Measurements from ENCODE around the gene PLCL1.
"Not testable (repeated sequence)": the region's sequence is repeated elsewhere in the genome, so short reads cannot be mapped to it uniquely, and the experiment has no call there.

PLCL1 gene

GRCh38 chr2:197810016-197810415 lies 5.6 kb downstream of the PLCL1 start:
- DNase-seq (ENCODE audit: low spot score): no peak

- no peak for DNase-seq (ENCODE audit: low spot score)
Measured at GRCh38 chr2:197810491-197810890, 6.1 kb downstream of the PLCL1 start.

- DNase-seq (ENCODE audit: low spot score): peak; percentile 38
Measured at GRCh38 chr2:197813093-197813787, 8.8 kb downstream of the PLCL1 start.

GRCh38 chr2:197814526-197814925 lies 10.1 kb downstream of the PLCL1 start:
- no peak for DNase-seq (ENCODE audit: low spot score)

- no peak for DNase-seq (ENCODE audit: low spot score)
Measured at GRCh38 chr2:197821550-197822289, 17.3 kb downstream of the PLCL1 start.

- no peak for DNase-seq (ENCODE audit: low spot score)
Measured at GRCh38 chr2:197822333-197822732, 17.9 kb downstream of the PLCL1 start.

- DNase-seq (ENCODE audit: low spot score): no peak
Measured at GRCh38 chr2:197827618-197828017, 23.2 kb downstream of the PLCL1 start.

GRCh38 chr2:197828464-197829135 lies 24.2 kb downstream of the PLCL1 start:
- no peak for DNase-seq (ENCODE audit: low spot score)

- DNase-seq (ENCODE audit: low spot score): not testable (repeated sequence)
Measured at GRCh38 chr2:197834771-197835170, 30.4 kb downstream of the PLCL1 start.

GRCh38 chr2:197835293-197835692 lies 30.9 kb downstream of the PLCL1 start:
- DNase-seq (ENCODE audit: low spot score): no peak

- no peak for DNase-seq (ENCODE audit: low spot score)
Measured at GRCh38 chr2:197838036-197838435, 33.6 kb downstream of the PLCL1 start.

GRCh38 chr2:197838579-197838978 lies 34.2 kb downstream of the PLCL1 start:
- no peak for DNase-seq (ENCODE audit: low spot score)

- no peak for DNase-seq (ENCODE audit: low spot score)
Measured at GRCh38 chr2:197839327-197839726, 34.9 kb downstream of the PLCL1 start.

GRCh38 chr2:197839856-197840255 lies 35.5 kb downstream of the PLCL1 start:
- DNase-seq (ENCODE audit: low spot score): no peak

GRCh38 chr2:197846128-197846527 lies 41.7 kb downstream of the PLCL1 start:
- DNase-seq (ENCODE audit: low spot score): no peak

GRCh38 chr2:197846777-197847176 lies 42.4 kb downstream of the PLCL1 start:
- no peak for DNase-seq (ENCODE audit: low spot score)

- DNase-seq (ENCODE audit: low spot score): no peak
Measured at GRCh38 chr2:197847651-197848401, 43.4 kb downstream of the PLCL1 start.

- no peak for DNase-seq (ENCODE audit: low spot score)
Measured at GRCh38 chr2:197848602-197849001, 44.2 kb downstream of the PLCL1 start.

GRCh38 chr2:197850882-197851450 lies 46.6 kb downstream of the PLCL1 start:
- no peak for DNase-seq (ENCODE audit: low spot score)

GRCh38 chr2:197851451-197851850 lies 47.1 kb downstream of the PLCL1 start:
- no peak for DNase-seq (ENCODE audit: low spot score)

- DNase-seq (ENCODE audit: low spot score): no peak
Measured at GRCh38 chr2:197852108-197852507, 47.7 kb downstream of the PLCL1 start.

- DNase-seq (ENCODE audit: low spot score): no peak
Measured at GRCh38 chr2:197853549-197853948, 49.2 kb downstream of the PLCL1 start.
